ENCODE data around the gene KIF22. TPM values are rescaled to one million over a fixed set of nuclear protein-coding genes. Genes with fewer than 3 reads are reported as not detected.

Gene KIF22
- total RNA-seq, 2 donors from 2014 or later, result 11.4 to 15.2 TPM

- no peak for TF ChIP-seq CTCF (IDR thresholded peaks at IDR 0.05)
- peaks cover 4 to 19% of the 10 kb centered on the region in 2 donors for H3K4me1 ChIP-seq (ENCODE audit: control insufficient read depth in 1 of 2, low read depth in 2 of 2)
- no peak overlapping the region for H3K4me3 ChIP-seq
- no peak overlapping the region for H3K27ac ChIP-seq
- H3K36me3 ChIP-seq, result no peaks in the 10 kb centered on the region
- DNase-seq (ENCODE audit: low spot score) (no peak), ATAC-seq (ENCODE audit: insufficient number of reproducible peaks, low FRiP score, low read depth) (no peak)
- no peaks in the 10 kb centered on the region for H3K9me3 ChIP-seq
- H3K27me3 ChIP-seq (replicated peaks; ENCODE audit: insufficient read depth), result no peaks in the 10 kb centered on the region
These were observed 64.1 kb downstream of the KIF22 start for GRCh38 chr16:29854520-29855100.

Other genes starting within 250 kb of the KIF22 start
- gene SPN, start 127.5 kb upstream of the KIF22 start, total RNA-seq, result 10 to 100 TPM in 1 of 2 donors, 1 to 10 TPM in 1; 1.1 to 10.2 TPM
- gene QPRT, start 111.6 kb upstream of the KIF22 start, total RNA-seq, result 1 to 10 TPM in 1 of 2 donors, under 1 TPM in 1; 0.95 to 1.3 TPM
- gene C16orf54, start 44.8 kb upstream of the KIF22 start, total RNA-seq, result 1 to 10 TPM; 2.8 to 3.4 TPM
- not detected for gene ZG16, start 12.5 kb upstream of the KIF22 start, total RNA-seq
- gene MAZ, start 15.8 kb downstream of the KIF22 start, total RNA-seq, result 10 to 100 TPM; 73.0 to 99.4 TPM
- 10 to 100 TPM; 39.4 to 40.8 TPM for gene PRRT2, start 21.4 kb downstream of the KIF22 start, total RNA-seq
- 10 to 100 TPM; 40.8 to 45.2 TPM for gene PAGR1, start 25.4 kb downstream of the KIF22 start, total RNA-seq
- 100 to 1,000 TPM; 175 to 190 TPM for gene MVP, start 29.7 kb downstream of the KIF22 start, total RNA-seq
- gene CDIPT, start 72.5 kb downstream of the KIF22 start, total RNA-seq, result 100 to 1,000 TPM in 1 of 2 donors, 10 to 100 TPM in 1; 92.1 to 107 TPM
- gene SEZ6L2, start 108.8 kb downstream of the KIF22 start, total RNA-seq, result 1 to 10 TPM in 1 of 2 donors, under 1 TPM in 1; 0.63 to 1.4 TPM
- under 1 TPM in 1 of 2 donors, not detected in 1; 0.27 TPM for gene ASPHD1, start 109.7 kb downstream of the KIF22 start, total RNA-seq
- 10 to 100 TPM; 29.2 to 37.1 TPM for gene KCTD13, start 135.5 kb downstream of the KIF22 start, total RNA-seq
- 100 to 1,000 TPM in 1 of 2 donors, 10 to 100 TPM in 1; 79.7 to 161 TPM for gene TMEM219, start 171.3 kb downstream of the KIF22 start, total RNA-seq
- 10 to 100 TPM; 54.6 to 55.0 TPM for gene TAOK2, start 183.1 kb downstream of the KIF22 start, total RNA-seq
- 10 to 100 TPM in 1 of 2 donors, 1 to 10 TPM in 1; 6.1 to 17.7 TPM for gene HIRIP3, start 204.9 kb downstream of the KIF22 start, total RNA-seq
- 10 to 100 TPM; 67.4 to 81.8 TPM for gene INO80E, start 205.5 kb downstream of the KIF22 start, total RNA-seq
- under 1 TPM in 1 of 2 donors, not detected in 1; 0.56 TPM for gene DOC2A, start 220.3 kb downstream of the KIF22 start, total RNA-seq
- gene C16orf92, start 232.4 kb downstream of the KIF22 start, total RNA-seq, result not detected
- not detected for gene TLCD3B, start 240.5 kb downstream of the KIF22 start, total RNA-seq